ENCODE measurements around the gene TBX5. TPM values are rescaled to one million over a fixed set of nuclear protein-coding genes. Genes with fewer than 3 reads are reported as not detected.

TBX5 gene
- total and polyA plus RNA-seq, 2 donors (not counting 1 experiment from before 2014, with no cell fraction given), result 16.8 to 19.4 TPM

DNA sequence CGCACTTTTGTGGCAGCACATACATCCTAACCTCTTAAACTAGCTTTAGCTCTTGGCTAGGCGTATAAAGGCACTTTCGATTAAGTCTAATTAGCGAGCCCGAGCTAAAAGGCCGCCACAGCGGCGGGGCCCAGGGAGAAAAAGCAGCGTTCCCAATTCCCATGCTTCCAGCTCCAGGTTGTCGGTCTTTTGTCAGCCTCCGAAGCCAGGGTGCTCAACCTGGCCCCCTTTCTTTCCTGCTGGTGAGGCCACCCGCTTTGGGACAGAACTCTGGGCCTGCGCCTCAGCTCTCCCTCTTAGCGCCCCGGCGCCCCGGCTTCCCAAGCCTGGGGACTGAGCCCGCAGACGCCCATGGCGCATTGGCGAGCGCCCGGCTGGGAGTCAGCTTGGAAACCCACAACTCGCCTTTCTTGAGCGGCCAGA lies 33.3 kb upstream of the TBX5 start:
- Histone ChIP-seq H3K27me3 (ENCODE audit: control insufficient read depth, insufficient read depth, low read length) (peaks cover 42% of the 10 kb centered on the region), H3K79me2 (ENCODE audit: control insufficient read depth, insufficient read depth, low read length) (no peaks in the 10 kb centered on the region), H3K27ac (ENCODE audit: insufficient read depth, low read length) (no peak overlapping the region), H3K4me2 (ENCODE audit: extremely low read depth, insufficient read depth, low read length) (peak overlapping the region; percentile 27), H3K4me3 (replicated peaks in 1 of 4; ENCODE audit: control extremely low read depth in 1 of 4, insufficient read depth in 1 of 4, low read depth in 3 of 4, low read length in 4 of 4) (peak overlapping the region in 1 of 4 experiments; percentile 1), H3K9ac (ENCODE audit: insufficient read depth, low read length) (no peak overlapping the region), H2AFZ (ENCODE audit: low read length) (no peak overlapping the region), H3K36me3 (ENCODE audit: control insufficient read depth, insufficient read depth, low read length) (no peaks in the 10 kb centered on the region), H4K20me1 (ENCODE audit: control insufficient read depth, extremely low read depth, insufficient read depth, low read length) (no peaks in the 10 kb centered on the region), H3K4me1 (ENCODE audit: control insufficient read depth, extremely low read depth, insufficient read depth, low read length) (no peaks in the 10 kb centered on the region), H3K9me3 (ENCODE audit: control insufficient read depth, insufficient read depth, low read depth, low read length) (no peaks in the 10 kb centered on the region)
- TF ChIP-seq CTCF (conservative IDR thresholded peaks at IDR 0.05 in 1 of 2, IDR thresholded peaks at IDR 0.05 in 1 of 2; ENCODE audit: low read depth in 1 of 2, low read length in 2 of 2) (no peak), EZH2 (IDR thresholded peaks at IDR 0.05; ENCODE audit: low read length, missing control alignments) (no peak)
- DNase-seq (ENCODE audit: low read depth in 2 of 2), result peak in 1 of 2 donors; percentile 39

DNA sequence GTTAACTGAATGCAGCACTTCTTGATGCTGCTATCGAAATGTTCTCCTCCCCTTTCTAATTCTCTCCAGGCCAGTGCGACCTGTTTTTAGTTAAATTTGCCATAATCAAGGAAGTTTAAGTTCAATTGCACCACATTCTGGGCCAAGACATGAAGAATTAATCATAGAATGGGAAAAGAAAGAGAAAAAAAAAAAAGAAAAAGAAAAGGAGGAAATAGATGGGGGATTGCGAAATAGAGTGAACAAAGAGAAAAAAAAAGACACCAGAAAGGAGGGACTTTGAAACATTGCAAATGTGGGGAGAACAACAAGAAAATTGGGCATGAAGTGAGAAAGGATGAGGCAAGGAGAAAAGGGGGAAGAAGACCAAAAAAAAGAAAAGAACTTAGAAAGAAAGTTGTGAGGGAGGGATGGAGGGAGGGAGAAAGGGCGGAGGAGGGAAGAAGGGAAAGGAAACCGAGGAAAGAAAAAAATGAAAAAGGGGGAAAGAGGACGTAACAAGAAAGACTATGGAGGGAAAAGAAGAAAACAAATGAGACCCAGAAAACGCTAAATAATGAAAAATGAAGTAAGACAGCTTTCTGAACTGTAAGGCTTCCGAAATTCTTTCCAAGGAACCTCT lies 32.8 kb upstream of the TBX5 start:
- Histone ChIP-seq H3K4me3 (replicated peaks in 1 of 4; ENCODE audit: control extremely low read depth in 1 of 4, insufficient read depth in 1 of 4, low read depth in 3 of 4, low read length in 4 of 4) (peak overlapping the region in 1 of 4 experiments; percentile 1), H2AFZ (ENCODE audit: low read length) (no peak overlapping the region), H3K9ac (ENCODE audit: insufficient read depth, low read length) (no peak overlapping the region), H3K27ac (ENCODE audit: insufficient read depth, low read length) (no peak overlapping the region), H4K20me1 (ENCODE audit: control insufficient read depth, extremely low read depth, insufficient read depth, low read length) (no peaks in the 10 kb centered on the region), H3K4me2 (ENCODE audit: extremely low read depth, insufficient read depth, low read length) (no peak overlapping the region), H3K9me3 (ENCODE audit: control insufficient read depth, insufficient read depth, low read depth, low read length) (no peaks in the 10 kb centered on the region), H3K4me1 (ENCODE audit: control insufficient read depth, extremely low read depth, insufficient read depth, low read length) (no peaks in the 10 kb centered on the region), H3K79me2 (ENCODE audit: control insufficient read depth, insufficient read depth, low read length) (no peaks in the 10 kb centered on the region), H3K36me3 (ENCODE audit: control insufficient read depth, insufficient read depth, low read length) (no peaks in the 10 kb centered on the region), H3K27me3 (ENCODE audit: control insufficient read depth, insufficient read depth, low read length) (peaks cover 37% of the 10 kb centered on the region)
- TF ChIP-seq EZH2 (IDR thresholded peaks at IDR 0.05; ENCODE audit: low read length, missing control alignments), result no peak
- DNase-seq (ENCODE audit: low read depth in 2 of 2), result peak in 1 of 2 donors; percentile 44

DNA sequence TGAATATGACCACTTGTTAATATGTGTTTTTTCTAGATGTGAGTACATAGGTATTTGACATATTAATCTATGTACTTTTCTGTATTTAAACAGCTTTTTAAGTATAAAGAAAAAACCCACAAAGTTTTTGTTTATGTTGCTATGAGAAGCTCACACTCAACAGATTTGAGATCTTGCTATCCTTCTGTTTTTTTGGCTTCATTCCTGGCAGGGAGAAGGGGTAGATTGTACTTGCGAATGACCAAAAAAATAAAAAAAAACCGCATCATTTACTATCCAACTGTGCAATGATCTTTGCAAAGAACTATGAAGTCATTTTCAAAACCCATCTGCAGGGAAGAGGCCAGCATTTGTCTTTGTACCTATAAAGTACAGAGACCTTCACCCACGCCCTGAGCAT lies 28.4 kb upstream of the TBX5 start:
- TF ChIP-seq EZH2 (IDR thresholded peaks at IDR 0.05; ENCODE audit: low read length, missing control alignments) (no peak), CTCF (conservative IDR thresholded peaks at IDR 0.05 in 1 of 2, IDR thresholded peaks at IDR 0.05 in 1 of 2; ENCODE audit: low read depth in 1 of 2, low read length in 2 of 2) (no peak)
- Histone ChIP-seq H4K20me1 (ENCODE audit: control insufficient read depth, extremely low read depth, insufficient read depth, low read length) (no peaks in the 10 kb centered on the region), H3K79me2 (ENCODE audit: control insufficient read depth, insufficient read depth, low read length) (no peaks in the 10 kb centered on the region), H3K9ac (ENCODE audit: insufficient read depth, low read length) (no peak overlapping the region), H3K9me3 (ENCODE audit: control insufficient read depth, insufficient read depth, low read depth, low read length) (no peaks in the 10 kb centered on the region), H3K27ac (ENCODE audit: insufficient read depth, low read length) (no peak overlapping the region), H2AFZ (ENCODE audit: low read length) (no peak overlapping the region), H3K4me1 (ENCODE audit: control insufficient read depth, extremely low read depth, insufficient read depth, low read length) (no peaks in the 10 kb centered on the region), H3K4me3 (replicated peaks in 1 of 4; ENCODE audit: control extremely low read depth in 1 of 4, insufficient read depth in 1 of 4, low read depth in 3 of 4, low read length in 4 of 4) (no peak overlapping the region), H3K4me2 (ENCODE audit: extremely low read depth, insufficient read depth, low read length) (no peak overlapping the region), H3K27me3 (ENCODE audit: control insufficient read depth, insufficient read depth, low read length) (no peaks in the 10 kb centered on the region), H3K36me3 (ENCODE audit: control insufficient read depth, insufficient read depth, low read length) (no peaks in the 10 kb centered on the region)
- DNase-seq (ENCODE audit: low read depth in 2 of 2), result peak in 1 of 2 donors; percentile 89
